OCI-LY1 (cell line): ENCODE results near the gene FLT3LG.

Experiments used
- H2AFZ ChIP-seq: fragments of 200-600 bp; sonication (generic), shearing (Covaris generic); 2 replicates; pipeline ENCODE4 v1.6.0; 2014; ENCODE audit warnings: antibody characterized with exemption, mild to moderate bottlenecking, low read length
- H3F3A ChIP-seq: fragments of 200-600 bp; sonication (generic), shearing (Covaris generic); 2 replicates; pipeline ENCODE4 v1.6.0; 2014; ENCODE audit warnings: mild to moderate bottlenecking, antibody characterized with exemption, low read length, moderate library complexity; ENCODE audit not compliant: insufficient read depth
- H3K27ac ChIP-seq: fragments of 200-600 bp; sonication (generic); 2 replicates; pipeline ENCODE4 v1.5.1; 2014; ENCODE audit warnings: low read length, mixed run types, mild to moderate bottlenecking, low read depth; ENCODE audit not compliant: poor library complexity, severe bottlenecking
- H3K27me3 ChIP-seq: fragments of 200-600 bp; sonication (generic); 2 replicates; pipeline ENCODE4 v1.6.0; 2014; ENCODE audit warnings: antibody characterized with exemption, mild to moderate bottlenecking, low read length, moderate library complexity; ENCODE audit not compliant: insufficient read depth
- H3K36me3 ChIP-seq: fragments of 200-600 bp; sonication (generic); 2 replicates; pipeline ENCODE4 v1.6.1; 2014; ENCODE audit warnings: mild to moderate bottlenecking, antibody characterized with exemption, low read length, moderate library complexity, mixed read lengths; ENCODE audit not compliant: insufficient read depth
- H3K4me1 ChIP-seq: fragments of 200-600 bp; sonication (generic); 2 replicates; pipeline ENCODE4 v1.5.1; 2014; ENCODE audit warnings: mild to moderate bottlenecking, low read length, moderate library complexity; ENCODE audit not compliant: insufficient read depth, severe bottlenecking
- H3K4me2 ChIP-seq: fragments of 200-600 bp; sonication (generic), shearing (Covaris generic); 2 replicates; pipeline ENCODE4 v1.6.1; 2014; ENCODE audit warnings: low read length
- H3K4me3 ChIP-seq: fragments of 200-600 bp; sonication (generic); 2 replicates; pipeline ENCODE4 v1.5.1; 2014; ENCODE audit warnings: low read length, low read depth, mild to moderate bottlenecking, mixed read lengths; ENCODE audit not compliant: poor library complexity, severe bottlenecking
- H3K79me2 ChIP-seq: fragments of 200-600 bp; shearing (Covaris generic); 2 replicates; pipeline ENCODE4 v1.6.1; 2016; ENCODE audit warnings: mixed run types, low read length, mixed read lengths; ENCODE audit not compliant: insufficient read depth
- H3K9ac ChIP-seq: fragments of 200-600 bp; sonication (generic), shearing (Covaris generic); 2 replicates; pipeline ENCODE4 v1.6.1; 2014; ENCODE audit warnings: mild to moderate bottlenecking, low read length, mixed read lengths
- H3K9me2 ChIP-seq: fragments of 200-600 bp; sonication (generic), shearing (Covaris generic); 2 replicates; pipeline ENCODE4 v1.6.1; 2014; ENCODE audit warnings: low read depth, mild to moderate bottlenecking, low read length, mixed read lengths
- H3K9me3 ChIP-seq: fragments of 200-600 bp; shearing (Covaris generic); 2 replicates; pipeline ENCODE4 v1.6.1; 2014; ENCODE audit warnings: low read length, mixed read lengths
- H4K20me1 ChIP-seq: fragments of 200-600 bp; sonication (generic), shearing (Covaris generic); 2 replicates; pipeline ENCODE4 v1.6.0; 2016; ENCODE audit warnings: mild to moderate bottlenecking, low read length; ENCODE audit not compliant: insufficient read depth
- CTCF ChIP-seq: fragments of 200-600 bp; sonication (generic), shearing (Covaris generic); IDR thresholded peaks from 2 replicates; pipeline ENCODE4 v1.5.1; 2017; ENCODE audit warnings: mild to moderate bottlenecking, antibody characterized with exemption, low read length, moderate library complexity, mixed read lengths
- EZH2 ChIP-seq: fragments of 200-600 bp; sonication (generic), shearing (Covaris generic); IDR thresholded peaks from 2 replicates; pipeline ENCODE4 v1.8.0; 2017; ENCODE audit warnings: borderline replicate concordance, mixed run types, mild to moderate bottlenecking, antibody characterized with exemption, low read length, moderate library complexity, mixed read lengths

Gene FLT3LG

GRCh38 chr19:49462492-49462891 is 11.5 kb upstream of the FLT3LG start:
- H3K4me1 ChIP-seq = peaks cover 14% of the 10 kb centered on the region
- no peak for TF ChIP-seq EZH2
- TF ChIP-seq CTCF = no peak
- H2AFZ ChIP-seq = no peak overlapping the region
- H3K9me3 ChIP-seq = no peaks in the 10 kb centered on the region
- H3K4me2 ChIP-seq = no peak overlapping the region
- no peaks in the 10 kb centered on the region for H4K20me1 ChIP-seq
- H3K27me3 ChIP-seq = no peaks in the 10 kb centered on the region
- H3K27ac ChIP-seq = no peak overlapping the region
- H3K36me3 ChIP-seq = peaks cover 10% of the 10 kb centered on the region; the same call in 1 of the 2 replicates
- H3K4me3 ChIP-seq = no peak overlapping the region
- no peaks in the 10 kb centered on the region for H3K9me2 ChIP-seq
- no peaks in the 10 kb centered on the region for H3K79me2 ChIP-seq
- H3F3A ChIP-seq = no peaks in the 10 kb centered on the region
- no peak overlapping the region for H3K9ac ChIP-seq

GRCh38 chr19:49463960-49464740 is 9.9 kb upstream of the FLT3LG start:
- Histone ChIP-seq H3K4me2 (no peak overlapping the region), H2AFZ (no peak overlapping the region), H3K27ac (no peak overlapping the region), H4K20me1 (no peaks in the 10 kb centered on the region), H3K27me3 (no peaks in the 10 kb centered on the region), H3K9ac (no peak overlapping the region), H3K9me3 (no peaks in the 10 kb centered on the region), H3K79me2 (no peaks in the 10 kb centered on the region), H3K4me1 (peaks cover 6% of the 10 kb centered on the region), H3K36me3 (peaks cover 10% of the 10 kb centered on the region; the same call in 1 of the 2 replicates), H3K9me2 (no peaks in the 10 kb centered on the region), H3F3A (no peaks in the 10 kb centered on the region), H3K4me3 (no peak overlapping the region)
- TF ChIP-seq EZH2 (no peak), CTCF (no peak)

GRCh38 chr19:49465371-49465770 is 8.6 kb upstream of the FLT3LG start:
- H3F3A ChIP-seq = no peaks in the 10 kb centered on the region
- no peak overlapping the region for H2AFZ ChIP-seq
- peaks cover 16% of the 10 kb centered on the region for H3K4me1 ChIP-seq
- H3K27ac ChIP-seq = no peak overlapping the region
- no peak overlapping the region for H3K4me3 ChIP-seq
- H3K79me2 ChIP-seq = no peaks in the 10 kb centered on the region
- no peak overlapping the region for H3K4me2 ChIP-seq
- H3K9me2 ChIP-seq = no peaks in the 10 kb centered on the region
- H3K9ac ChIP-seq = no peak overlapping the region
- TF ChIP-seq EZH2 (no peak), CTCF (no peak)
- H3K9me3 ChIP-seq = no peaks in the 10 kb centered on the region
- H4K20me1 ChIP-seq = no peaks in the 10 kb centered on the region
- H3K27me3 ChIP-seq = no peaks in the 10 kb centered on the region
- H3K36me3 ChIP-seq = peaks cover 8% of the 10 kb centered on the region
